ENCODE measurements around the gene FAM171A1.
A peak's percentile ranks its signal among the peaks of the same experiment; 100 is the strongest.
"Not testable (repeated sequence)": the region's sequence is repeated elsewhere in the genome, so short reads cannot be mapped to it uniquely, and the experiment has no call there.

FAM171A1 gene

DNA sequence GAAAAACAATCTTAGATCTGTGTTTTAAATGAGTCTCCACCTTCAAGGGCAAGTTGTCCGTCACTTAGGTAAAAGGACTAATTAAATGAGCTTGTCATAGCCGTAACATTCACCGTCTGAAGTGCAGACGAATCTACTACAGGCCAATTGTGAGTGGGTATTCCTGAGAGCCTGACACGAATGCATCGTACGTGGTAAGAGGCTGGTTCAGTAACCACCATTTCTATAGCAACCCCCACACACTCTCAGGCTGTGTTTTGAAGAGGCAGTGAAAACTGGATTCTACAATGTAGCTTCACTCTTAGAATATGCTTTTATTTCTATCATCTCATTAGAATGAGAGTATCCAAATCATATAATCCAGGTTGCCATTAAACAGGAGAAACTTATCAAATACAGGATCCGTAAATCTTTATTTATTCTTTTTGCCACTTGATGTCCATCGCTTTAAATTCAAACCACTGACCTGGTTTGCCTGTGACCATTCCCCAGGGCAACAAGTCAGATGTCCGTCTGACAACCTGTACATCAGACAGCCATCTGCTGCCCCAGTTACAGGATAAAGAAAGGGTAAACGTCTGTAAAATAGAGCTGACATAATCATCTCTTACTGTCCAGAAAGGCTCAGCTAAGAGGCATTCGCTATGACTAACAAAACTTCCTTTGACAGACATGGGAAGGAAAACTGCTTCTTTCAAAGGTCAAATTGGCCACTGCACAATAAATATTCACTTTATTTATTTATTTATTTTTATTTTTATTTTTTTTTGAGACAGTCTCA is 132.3 kb downstream of the FAM171A1 start:
- DNase-seq, result no peak

DNA sequence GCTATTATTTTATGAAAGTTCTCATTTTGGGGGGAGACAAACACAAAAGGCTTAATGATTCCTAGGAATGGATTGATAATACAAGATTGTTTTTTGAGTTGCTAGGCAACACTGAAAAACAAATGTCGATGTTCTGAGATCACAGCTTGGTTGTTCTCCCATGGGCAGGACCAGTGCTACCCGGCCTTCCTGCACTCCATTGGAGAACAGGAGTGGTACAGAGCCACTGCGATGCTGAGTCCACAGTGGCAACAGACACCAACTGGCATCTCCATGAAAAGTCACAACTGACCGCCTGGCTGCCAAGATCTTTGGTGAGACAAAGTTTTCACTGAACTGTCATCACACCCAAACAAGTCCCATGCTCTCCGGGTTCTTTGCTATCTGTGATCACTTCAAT is 133.7 kb downstream of the FAM171A1 start:
- DNase-seq, result no peak

DNA sequence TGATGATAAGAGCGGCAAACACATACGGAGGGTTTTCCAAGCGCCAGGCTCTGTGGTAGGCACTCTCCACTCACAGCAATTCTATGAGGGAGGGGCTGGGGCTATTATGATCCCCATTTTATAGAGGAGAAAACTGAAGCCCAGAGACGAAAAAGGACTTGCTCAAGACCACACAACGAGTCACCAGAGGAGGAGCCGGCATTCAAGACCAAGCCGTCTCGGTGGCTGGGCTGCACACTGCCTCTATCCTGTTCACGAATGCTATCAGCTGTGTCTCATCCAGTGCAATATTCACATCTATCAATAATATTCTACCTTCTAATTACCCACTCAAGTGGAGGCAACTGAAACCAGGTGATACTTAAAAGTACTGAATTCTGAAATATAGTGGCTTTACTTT is 134.7 kb downstream of the FAM171A1 start:
- DNase-seq, result no peak

DNA sequence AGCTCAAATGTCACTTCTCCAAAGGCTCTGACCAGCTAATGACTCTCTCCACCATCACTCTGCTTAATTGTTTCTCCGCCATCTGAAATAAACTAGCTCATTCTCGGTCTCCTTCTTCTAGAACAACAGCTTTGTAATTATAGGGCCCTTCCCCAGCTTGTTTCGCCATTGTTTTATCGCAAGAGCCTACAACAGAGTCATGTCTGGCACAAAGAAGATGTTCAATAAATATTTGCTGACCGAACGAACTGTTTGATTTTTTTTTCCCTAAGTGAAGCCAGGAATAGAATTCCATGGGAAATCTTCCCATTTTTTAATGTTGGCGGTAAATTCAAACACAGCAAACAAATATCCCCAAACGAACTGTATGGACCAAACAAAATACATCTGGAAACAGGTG is 138.8 kb downstream of the FAM171A1 start:
- DNase-seq, result no peak

DNA sequence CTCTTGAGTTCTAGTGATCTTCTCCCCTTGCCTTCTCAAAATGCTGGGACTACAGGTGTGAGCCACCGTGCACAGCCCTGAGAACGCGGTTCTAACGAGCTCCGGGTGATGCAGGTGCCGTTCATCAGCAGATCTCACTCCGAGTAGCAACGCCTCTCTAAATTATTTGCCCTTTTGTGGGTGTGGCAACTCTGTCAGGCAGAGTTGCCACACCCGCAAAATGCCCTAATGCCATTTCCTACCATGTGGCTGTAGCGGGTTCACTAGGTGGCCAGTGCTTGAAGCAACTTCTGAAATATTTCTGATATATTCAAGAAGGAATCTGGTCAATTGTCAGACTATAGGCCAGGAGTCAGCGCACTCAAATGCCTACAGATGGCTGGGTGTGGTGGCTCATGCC is 139.7 kb downstream of the FAM171A1 start:
- DNase-seq, result no peak

DNA sequence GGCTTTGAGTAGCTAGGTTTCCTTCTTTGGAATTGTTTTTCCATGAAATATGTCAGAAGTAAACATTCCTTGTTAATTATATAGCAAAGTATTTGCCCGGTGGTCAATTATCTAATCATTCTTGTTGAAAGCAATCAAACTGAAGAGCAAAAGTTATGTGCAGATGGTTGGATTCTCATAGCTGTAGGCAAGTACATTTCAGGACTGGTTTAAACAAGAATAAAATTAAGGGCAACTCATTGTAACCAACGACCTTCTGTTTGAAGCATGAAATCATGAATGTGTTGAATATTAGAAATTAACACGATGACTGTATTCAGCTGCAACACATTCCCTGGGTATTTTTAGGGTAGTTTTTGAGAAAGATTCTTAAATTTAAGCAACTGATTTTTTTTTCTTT is 140.8 kb downstream of the FAM171A1 start:
- no peak for DNase-seq

DNA sequence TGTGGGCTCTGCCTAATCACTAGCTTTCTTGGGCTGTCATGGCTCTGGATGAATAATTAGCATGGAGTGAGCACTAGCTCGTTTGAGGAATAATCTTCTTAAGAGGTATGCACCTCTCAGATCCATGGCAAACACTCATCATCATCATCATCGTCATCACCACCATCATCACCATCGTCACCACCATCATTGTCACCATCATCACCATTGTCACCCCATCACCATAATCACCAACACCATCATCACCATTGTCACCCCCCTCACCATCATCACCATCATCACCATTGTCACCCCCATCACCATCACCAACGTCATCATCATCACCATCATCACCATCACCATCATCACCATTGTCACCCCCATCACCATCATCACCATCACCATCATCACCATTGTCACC is 141.8 kb downstream of the FAM171A1 start:
- no peak for DNase-seq

DNA sequence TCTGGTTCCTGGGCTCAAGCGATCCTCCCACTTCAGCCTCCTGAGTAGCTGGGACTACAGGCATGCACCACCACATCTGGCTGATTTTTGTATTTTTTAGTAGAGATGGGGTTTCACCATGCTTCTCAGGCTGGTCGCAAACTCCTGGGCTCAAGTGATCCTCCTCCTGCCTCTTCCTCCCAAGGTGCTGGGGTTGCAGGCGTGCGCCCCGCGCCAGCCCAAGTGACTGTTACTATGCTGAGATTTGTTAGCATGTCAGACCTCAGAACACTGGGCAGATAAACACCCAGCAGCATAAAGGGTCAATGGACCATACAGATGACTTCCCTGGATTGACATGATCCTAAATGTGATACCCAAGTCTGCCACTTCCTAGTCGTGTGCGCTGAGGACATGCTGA is 142.7 kb downstream of the FAM171A1 start:
- DNase-seq, result no peak

DNA sequence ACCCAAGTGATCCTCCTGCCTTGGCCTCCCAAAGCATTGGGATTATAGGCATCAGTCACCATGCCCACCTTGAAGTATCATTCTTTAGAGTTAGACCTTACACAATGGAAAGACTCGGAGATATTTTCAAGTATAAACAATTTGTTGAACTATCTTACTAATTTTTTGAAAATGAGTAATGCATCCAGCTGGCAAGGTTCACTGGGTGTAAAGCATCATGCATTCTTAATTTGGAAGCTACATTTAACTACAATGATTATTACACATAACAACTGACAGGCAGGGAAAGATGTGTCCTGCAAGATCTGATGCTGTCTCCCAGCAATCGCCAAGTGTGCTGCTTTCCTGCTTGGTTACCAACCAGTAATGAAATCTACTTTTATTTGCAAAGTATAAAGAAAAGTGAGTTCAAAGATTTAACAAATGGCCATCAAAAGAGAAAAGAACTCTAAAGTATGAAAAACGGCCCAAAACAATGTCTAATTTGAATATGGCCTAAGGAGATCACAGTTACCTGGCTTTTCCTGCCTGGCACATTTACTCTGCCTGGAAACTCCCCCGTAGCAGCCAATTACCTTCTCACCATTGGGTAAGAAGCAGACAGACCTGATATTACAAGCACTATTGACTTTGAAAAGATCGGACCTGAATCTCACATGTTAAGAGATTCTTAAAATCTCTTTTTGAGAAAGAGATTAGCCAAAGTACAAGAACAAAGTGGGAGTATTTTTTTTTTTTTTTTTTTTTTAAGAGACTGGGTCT is 143.3 kb downstream of the FAM171A1 start:
- DNase-seq, result no peak

DNA sequence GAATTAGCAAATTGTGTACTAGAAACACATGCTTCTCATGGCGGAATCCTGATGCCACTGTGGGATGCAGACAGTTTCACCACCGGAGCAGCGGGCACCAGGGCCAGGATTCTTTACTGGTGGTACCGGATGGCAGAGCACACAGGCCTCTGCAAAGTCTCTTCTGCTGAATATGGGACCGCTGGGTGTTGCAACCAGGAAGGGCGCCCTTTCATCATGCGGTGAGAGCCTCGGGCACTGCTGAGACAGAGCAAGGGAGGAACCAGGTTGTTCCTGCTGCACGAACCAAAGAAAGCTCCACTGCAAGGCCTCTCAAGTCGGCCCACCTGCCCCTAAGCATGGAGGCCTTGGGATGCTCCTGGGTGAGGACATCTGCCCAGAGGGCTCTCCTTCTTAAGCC is 145.6 kb downstream of the FAM171A1 start:
- no peak for DNase-seq

DNA sequence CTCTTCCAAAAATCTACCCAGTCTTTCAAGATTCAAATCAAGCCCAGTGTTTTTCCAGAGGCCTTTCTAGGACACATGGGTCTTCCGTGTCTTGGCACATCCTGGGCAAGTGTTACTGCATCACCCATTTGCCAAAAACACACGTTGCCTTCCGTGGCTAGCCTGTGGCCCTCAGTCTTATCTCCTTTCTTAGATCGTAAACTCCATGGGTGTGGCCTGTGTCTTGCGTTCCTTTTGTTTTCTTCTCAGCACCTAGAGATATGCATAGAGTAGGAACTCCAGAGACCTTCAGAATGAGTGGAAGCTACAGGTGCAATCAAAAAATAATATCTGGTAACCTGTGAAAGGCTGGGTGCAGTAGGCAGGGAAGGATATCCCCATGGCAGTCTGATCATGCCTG is 146.1 kb downstream of the FAM171A1 start:
- DNase-seq, result no peak

DNA sequence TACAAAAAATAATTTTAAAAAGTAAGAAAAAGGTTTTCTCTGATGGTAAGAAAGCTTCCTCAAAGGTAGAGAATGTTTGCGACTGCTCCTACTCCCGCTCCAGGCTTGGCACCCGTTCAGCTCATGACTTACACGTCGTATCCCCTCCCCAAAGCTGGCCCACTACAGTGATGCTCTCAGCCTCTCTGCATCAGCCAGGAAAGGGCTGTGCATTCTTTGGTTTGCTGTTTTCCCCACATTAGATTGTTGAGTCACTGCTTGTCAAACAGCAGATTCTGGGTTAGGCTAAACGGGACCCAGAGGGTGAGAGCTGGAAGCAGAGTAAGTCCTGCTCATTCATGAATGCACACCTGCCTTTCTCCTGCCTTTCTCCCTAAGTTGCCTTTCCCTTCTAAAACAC is 147.9 kb downstream of the FAM171A1 start:
- DNase-seq, result no peak

DNA sequence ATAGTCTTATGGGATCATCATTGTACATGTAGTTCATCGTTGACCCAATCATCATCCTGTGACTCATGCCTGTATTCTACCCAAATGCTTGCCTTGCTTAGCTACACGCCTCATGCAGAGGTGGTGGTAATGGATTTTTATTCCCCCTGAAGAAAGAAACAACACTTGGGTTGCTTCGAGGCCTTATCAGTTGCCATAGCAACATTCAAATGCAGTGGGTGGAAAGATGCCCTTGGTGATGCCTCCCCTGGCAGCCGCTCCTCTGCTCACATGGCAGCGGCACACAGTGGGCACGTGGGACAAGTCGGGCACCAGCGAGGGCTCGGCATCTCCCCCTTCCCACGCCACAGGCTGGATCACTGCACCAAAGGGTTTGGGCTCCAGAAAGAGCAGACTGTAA is 148.6 kb downstream of the FAM171A1 start:
- DNase-seq, result peak; percentile 58

DNA sequence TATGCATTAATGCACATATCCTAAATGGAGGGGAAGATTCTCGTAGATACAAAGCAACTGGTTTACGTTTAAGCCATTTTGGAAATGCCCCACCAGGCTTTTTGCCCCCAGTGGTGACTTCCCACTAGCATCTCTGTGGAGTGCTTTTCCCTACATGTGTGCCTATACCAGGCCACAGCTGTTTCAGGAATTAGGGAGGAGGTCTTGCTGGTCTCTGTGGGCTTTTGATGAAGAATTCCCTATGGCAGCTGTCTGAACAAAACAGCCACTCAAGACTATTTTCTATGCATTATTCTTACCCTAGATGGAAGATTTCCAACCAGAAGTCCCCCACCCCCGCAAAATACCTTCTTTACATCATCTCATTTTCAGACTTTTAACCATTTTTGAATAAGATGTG is 150.6 kb downstream of the FAM171A1 start:
- no peak for DNase-seq

DNA sequence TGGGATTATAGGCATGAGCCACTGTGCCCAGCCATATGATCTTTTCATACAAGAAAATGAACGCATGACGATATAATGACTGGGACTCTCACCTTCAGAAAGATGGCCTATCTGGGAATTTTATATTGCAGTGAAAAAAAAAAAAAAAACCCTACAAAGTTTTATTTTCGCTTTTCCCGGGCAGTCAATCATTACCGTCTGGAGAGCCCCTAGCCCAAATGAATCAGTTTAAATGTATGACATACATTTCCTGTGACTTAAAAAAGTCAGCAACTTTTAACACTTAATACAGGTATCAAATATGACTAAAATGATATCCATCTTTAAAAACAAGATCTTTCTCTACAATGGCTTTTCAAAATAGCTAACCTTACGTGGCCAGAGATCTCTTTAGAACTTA is 154.4 kb downstream of the FAM171A1 start:
- DNase-seq, result no peak

DNA sequence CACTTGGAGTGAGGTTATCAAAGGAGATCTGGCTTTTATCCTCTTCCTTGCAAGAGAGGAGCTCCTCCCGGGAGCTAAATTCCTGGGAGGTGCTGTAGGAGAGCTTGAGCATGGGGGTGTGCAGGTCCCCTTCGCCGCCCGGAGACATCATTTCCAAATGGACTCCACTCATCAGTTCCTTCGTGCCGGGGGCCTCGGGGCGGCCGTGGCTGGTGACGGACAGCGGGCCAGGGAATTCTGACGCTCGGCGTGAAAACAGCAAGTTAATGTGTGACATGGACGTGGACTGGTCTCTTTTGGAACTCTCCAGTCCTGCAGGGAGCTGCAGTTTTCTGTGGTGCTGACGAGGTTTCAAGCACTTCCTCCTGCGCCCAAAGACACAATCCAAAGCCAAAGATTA is 156.9 kb downstream of the FAM171A1 start:
- no peak for DNase-seq

DNA sequence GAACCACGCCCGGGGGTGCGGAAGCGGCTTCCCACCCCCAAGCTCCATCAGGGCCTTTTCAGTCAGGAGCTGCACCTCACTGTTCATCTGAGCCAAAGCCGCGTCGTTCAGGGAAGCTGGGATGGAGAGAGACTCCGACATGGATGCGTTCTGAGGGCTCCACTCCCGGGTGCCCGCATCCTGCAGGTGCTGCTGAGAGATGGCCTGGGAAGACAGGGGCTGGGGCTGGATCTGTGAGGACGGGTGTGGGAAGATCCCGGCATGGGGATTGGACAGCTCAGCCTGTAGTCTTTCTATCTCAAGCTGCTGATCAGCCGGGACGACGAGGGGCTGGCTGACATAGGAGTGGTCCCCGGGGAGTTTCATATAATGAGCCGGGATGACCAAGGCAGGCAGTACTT is 157.6 kb downstream of the FAM171A1 start:
- no peak for DNase-seq

DNA sequence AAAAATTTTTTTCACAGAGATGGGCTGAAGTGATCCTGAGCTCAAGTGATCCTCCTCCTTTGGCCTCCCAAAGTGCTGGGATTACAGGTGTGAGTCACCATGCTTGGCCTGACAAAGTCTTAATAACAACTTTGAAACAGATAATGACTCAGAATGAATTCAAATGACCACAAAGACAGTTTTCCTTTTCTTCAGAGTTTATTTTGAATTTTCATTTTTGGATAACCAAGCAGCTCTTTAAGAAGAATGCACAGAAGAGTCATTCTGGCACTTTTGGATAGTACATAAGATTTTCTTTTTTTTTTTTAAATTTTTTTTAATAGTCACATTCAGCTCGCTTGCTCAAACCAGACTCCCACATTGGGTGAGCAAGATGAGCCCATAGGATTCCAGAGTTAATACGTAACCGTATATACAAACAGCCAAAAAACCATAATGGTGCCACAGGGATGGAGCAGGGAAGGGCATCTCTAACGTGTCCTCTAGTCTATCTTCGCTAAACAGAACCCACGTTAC is 159.6 kb downstream of the FAM171A1 start:
- no peak for DNase-seq

DNA sequence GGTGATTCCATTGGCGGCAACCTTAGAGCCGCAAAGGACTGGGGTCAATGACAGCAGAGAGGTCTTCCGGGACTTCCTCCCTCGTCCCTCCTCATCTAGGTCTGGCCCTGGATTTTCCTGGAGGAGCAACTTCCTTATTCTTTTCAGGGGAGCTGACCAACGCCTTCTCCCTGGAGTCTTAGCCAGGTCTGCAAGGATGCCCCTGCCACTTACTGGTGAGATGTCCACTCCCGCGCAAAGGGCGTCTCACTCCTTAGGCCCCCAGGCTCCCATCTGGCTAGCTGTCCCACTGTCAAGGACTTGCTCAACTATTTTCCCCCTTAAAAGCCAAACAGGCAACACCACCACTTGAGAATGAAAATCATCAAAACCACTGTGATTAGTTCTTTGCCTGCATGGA is 160.6 kb downstream of the FAM171A1 start:
- no peak for DNase-seq

DNA sequence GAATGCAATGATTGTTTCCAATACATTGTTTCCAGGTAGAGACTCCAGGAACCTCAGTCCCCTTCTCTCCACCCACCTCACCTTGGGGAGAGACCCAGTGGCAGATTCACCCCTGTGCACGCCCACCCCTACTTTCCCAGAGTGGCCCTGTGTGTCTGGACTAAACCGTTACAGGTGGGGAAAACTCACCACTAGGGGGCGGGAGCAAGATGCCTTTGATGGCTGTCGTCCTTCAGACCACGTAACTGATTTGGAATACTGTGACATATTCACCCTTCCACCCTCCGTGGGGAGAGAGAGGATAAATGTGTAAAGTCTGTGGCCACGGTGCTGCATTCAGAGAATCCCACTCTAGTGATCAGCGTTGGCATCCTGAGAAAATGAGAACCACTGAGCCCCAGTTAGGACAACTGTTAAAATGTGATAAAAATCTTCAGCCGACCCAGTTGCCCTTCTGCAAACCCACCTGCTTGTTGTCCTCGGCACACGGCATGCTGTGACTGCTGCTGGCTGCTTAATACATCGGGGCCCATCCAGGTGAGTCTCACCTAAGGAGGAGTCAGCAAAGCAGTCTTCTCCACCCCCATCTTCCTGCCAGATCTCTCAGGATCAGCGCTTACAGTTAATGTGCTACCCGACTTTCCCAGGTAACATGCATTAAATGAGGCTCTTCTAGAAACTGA is 161.1 kb downstream of the FAM171A1 start:
- DNase-seq, result peak; percentile 81

DNA sequence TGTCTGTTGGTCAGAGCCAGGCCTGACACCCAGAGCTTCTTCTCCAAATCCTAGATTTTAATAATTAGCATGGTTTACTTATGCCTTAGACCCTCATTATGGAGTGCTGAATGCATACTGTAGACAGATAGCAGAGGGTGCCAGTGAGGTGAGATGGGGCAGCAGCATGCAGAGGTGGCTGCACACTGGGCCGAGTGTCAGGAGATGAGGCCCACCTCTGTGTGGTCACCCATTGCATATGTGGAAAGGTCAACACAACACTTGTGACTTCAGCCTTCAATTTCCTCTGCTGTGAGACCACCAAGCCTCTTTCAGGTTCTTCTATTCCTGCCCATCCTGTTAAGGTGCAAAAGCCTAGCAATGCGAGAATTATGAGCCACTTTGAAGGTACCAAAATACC is 162.9 kb downstream of the FAM171A1 start:
- DNase-seq, result no peak

DNA sequence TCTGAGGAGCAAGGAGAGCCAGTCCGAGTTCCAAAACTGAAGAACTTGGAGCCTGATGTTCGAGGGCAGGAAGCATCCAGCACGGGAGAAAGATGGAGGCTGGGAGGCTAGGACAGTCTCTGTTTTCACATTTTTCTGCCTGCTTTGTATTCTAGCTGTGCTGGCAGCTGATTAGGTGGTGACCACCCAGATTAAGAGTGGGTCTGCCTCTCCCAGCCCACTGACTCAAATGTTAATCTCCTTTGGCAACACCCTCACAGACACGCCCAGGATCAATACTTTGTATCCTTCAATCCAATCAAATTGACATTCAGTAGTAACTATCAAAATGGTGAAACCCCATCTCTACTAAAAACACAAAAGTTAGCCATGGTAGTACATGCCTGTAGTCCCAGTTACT is 163.7 kb downstream of the FAM171A1 start:
- DNase-seq, result not testable (repeated sequence)

DNA sequence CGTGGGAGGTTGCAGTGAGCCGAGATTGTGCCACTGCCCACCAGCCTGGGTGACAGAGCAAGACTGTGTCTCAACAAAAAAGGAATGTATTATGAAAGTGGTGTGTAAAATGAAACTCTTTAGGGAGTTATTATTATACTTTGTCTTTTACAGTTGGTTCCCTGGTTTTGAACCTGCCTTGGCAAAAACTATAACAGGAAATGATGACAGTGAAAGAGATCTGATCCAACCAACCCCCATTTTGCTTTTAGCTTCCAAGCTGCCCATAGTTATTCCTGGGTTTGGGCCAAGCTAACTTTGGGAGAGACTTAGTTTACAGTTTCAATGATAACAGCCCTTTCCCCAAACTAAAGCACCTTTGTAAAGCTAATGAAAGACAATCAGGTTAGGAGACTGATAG is 168.4 kb downstream of the FAM171A1 start:
- DNase-seq, result no peak

DNA sequence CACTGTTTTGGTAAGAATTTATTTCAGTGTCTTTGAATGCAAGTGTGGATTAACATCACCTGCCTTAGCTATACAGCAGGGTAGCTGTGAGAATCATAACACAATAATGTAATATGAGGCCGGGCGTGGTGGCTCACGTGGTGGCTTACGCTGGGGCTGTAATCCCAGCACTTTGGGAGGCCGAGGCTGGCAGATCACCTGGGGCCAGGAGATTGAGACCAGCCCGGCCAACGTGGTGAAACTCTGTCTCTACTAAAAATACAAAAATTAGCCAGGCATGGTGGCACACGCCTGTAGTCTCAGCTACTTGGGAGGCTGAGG is 168.8 kb downstream of the FAM171A1 start:
- DNase-seq, result not testable (repeated sequence)

Measured in NCI-H345 (cell line).